NT2/D1 (cell line): ENCODE measurements around the gene POLR1D.

Experiments used
- YY1 ChIP-seq: IDR thresholded peaks from 2 replicates; pipeline ENCODE4 v1.6.1; 2011; ENCODE audit not compliant: insufficient read length, insufficient read depth
- ZNF274 ChIP-seq: IDR thresholded peaks from 2 replicates; pipeline ENCODE4 v1.6.1; 2011; ENCODE audit warnings: mild to moderate bottlenecking, low read depth, low read length

DNA sequence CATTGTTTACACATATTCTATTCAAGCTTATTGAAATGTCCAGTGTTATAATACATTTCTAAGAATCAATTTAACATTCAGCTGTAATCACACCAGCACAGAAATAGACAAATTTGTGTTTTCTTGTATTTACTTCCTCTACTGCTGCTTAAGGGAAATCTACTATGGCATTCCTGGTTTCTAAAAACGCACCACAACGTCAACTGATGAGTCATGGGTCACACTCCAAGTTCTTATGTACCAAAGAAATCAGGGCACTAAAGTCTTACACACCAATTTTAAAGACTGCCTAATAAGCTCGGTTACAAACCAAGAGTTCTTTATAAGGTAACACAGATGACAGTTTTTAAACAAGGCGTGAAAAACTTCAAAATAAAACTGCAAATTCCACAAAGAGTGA, 14.6 kb upstream of the POLR1D start:
- no peak for TF ChIP-seq YY1
- no peak for TF ChIP-seq ZNF274
